ENCODE results near the gene PKNOX2.

The PKNOX2 gene

DNA sequence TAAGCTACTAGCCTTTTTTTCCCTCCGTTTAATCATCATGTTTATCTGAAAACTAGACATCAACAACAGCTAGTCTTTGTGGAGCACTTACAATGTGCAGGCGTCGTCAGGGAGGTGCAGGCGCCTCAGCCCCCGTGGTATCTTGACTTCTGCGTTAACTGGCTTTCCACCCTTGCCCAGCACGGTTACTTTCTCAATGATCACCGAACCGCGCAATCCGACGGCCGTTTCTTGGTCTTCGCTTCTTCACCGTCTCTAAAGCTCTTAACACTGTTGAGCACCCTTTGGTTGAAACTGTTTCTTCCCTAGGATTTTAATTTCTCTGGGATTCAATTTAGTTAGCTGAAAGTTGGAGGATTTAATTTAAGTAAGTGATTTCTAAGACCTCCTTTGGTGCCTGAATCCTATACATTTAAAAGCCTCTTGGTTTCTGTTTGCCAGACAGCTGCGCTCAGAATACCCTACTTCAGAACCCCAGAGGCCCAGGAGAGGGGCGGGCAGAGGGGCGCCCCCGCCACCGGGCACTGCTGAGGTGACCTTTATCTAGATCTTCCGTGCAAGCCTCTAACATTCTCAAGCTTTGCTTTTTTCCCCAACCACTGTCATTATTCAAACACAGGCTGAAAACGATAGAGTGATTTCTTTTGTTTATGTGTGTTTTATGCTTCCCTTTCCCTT, 35.1 kb upstream of the PKNOX2 start:
- TF ChIP-seq, protein P1, sequence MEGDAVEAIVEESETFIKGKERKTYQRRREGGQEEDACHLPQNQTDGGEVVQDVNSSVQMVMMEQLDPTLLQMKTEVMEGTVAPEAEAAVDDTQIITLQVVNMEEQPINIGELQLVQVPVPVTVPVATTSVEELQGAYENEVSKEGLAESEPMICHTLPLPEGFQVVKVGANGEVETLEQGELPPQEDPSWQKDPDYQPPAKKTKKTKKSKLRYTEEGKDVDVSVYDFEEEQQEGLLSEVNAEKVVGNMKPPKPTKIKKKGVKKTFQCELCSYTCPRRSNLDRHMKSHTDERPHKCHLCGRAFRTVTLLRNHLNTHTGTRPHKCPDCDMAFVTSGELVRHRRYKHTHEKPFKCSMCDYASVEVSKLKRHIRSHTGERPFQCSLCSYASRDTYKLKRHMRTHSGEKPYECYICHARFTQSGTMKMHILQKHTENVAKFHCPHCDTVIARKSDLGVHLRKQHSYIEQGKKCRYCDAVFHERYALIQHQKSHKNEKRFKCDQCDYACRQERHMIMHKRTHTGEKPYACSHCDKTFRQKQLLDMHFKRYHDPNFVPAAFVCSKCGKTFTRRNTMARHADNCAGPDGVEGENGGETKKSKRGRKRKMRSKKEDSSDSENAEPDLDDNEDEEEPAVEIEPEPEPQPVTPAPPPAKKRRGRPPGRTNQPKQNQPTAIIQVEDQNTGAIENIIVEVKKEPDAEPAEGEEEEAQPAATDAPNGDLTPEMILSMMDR (IDR thresholded peaks at IDR 0.05; ENCODE audit: extremely low read depth, missing control alignments) = no peak
- DNase-seq (ENCODE audit: low spot score) = no peak

DNA sequence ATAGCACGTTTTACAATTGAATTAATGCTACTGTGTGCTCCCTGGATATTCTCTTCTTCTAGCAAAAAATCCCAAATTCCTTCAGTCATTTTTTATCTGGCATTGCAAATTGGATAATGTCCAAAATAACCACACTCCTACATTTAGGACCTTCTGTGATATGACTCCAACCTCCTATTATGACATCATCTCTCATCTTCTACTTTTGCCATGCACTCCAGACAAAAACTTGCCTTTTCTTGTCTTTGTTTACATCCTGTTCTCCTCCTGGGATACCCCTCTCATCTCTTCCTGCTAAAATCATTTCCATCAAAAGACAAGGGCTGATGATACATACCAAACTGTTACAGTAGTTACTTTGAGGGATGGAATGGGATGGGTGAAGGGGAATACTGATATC, 32.5 kb upstream of the PKNOX2 start:
- TF ChIP-seq, protein P1 (IDR thresholded peaks at IDR 0.05; ENCODE audit: extremely low read depth, missing control alignments) = no peak
- DNase-seq (ENCODE audit: low spot score) = no peak

DNA sequence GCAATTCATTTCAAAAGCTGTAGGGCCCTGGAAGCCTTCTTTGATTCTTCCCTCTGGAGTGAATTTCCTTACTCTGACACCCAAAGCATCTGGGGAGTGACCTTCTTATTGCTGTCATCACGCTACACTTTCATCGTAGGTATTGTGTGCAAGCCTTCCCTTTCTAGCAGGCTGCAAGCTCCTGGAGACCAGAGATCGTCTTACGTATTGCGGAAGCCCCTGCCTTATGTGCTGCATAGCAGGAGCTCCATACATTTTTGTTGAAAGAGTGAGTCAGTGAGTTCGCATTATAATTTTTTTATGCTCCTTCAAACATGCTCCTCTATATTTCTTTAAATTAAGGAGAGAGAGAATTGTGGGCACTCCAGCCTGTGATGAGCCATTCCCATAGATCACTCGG, 32.0 kb upstream of the PKNOX2 start:
- DNase-seq (ENCODE audit: low spot score) = no peak
- TF ChIP-seq, protein P1 (IDR thresholded peaks at IDR 0.05; ENCODE audit: extremely low read depth, missing control alignments) = no peak

DNA sequence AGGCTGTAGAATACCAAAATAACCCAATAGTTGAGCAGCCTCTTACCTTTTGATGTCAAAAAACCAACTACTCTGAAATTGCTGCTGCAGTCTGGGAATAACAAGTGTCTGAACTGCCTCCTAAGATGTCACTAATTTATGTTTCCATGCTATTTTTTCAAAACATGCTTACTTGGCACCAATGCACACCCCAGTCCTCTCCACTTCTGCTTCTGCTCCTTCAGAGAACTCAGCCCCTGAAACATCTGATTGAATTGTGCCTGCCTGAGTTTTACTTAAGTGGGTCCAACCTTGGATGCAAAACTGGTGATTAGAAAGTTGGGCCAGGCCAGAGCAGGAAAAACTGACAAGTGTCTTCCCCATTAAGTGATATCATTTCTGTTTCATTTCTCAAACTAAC, 28.6 kb upstream of the PKNOX2 start:
- no peak for DNase-seq (ENCODE audit: low spot score)
- TF ChIP-seq, protein P1 (IDR thresholded peaks at IDR 0.05; ENCODE audit: extremely low read depth, missing control alignments) = no peak

DNA sequence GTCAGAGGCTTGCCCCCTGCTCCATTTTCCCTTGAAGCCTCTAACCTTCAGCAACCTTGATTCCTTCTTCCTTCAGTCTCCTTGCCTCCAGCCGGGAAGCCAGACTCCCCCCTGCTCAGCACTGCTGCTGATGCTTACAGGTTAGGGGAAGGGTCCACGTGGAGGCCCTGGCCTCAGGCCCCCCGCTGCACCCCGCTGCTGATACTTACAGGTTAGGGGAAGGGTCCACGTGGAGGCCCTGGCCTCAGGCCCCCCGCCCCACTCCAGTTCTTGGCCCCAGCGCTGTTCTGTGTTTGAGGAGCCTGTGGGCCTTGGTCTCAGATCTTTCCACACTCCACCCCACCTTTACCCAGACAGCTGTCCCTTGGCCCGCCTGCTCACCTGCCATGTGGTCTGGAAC, 25.6 kb upstream of the PKNOX2 start:
- no peak for DNase-seq (ENCODE audit: low spot score)
- TF ChIP-seq, protein P1 (IDR thresholded peaks at IDR 0.05; ENCODE audit: extremely low read depth, missing control alignments) = no peak

DNA sequence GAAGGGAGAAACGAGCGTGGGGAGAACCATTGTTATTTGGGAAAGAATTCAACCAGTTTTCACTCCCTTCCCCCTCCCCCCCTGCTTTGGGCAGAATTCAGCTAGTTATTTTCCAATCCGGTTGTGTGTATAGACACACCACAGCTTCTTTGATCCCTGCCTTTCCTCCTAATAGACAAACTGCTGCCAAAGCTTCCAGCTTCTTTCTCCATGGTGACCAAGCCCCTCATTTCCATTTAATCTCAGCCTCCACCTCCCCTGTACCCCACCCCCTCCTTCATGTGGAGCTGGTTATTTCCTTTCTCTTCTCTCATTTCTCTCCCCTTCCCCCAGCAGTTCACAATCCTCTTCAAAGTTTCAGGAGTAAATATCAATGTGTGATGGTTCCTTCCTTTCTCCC, 24.8 kb upstream of the PKNOX2 start:
- TF ChIP-seq, protein P1 (IDR thresholded peaks at IDR 0.05; ENCODE audit: extremely low read depth, missing control alignments) = no peak

DNA sequence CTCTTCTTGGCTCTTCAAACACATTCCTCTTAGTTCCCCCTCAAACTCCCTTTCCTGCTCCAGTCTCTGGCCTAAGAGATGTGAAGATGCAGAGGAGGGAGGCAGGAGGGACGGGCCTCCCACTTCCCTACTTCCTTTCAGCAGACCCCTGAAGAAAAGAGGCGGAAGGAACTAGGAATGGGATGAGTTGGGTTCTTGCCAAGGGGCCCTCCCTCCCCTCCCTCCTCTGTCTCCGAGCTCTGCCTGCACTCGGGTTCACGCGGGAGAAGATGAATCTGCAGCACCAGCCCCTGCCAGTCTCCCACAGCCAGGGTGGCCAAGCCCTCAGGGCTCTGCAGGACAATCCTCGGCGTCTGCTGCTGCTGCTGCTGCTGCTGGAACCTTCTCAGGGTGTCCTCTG, 24.3 kb upstream of the PKNOX2 start:
- no peak for DNase-seq (ENCODE audit: low spot score)
- TF ChIP-seq, protein P1 (IDR thresholded peaks at IDR 0.05; ENCODE audit: extremely low read depth, missing control alignments) = no peak

More for the DNA sequence above, 24.8 kb upstream of the PKNOX2 start:
- DNase-seq (ENCODE audit: low spot score) = no peak

All from GM20000 (cell line).